GM21576 (cell line): Measurements from ENCODE around the gene PPP1R14C.

Experiments
- ATAC-seq: cut with Tn5 transposase; IDR thresholded peaks from one replicate; pipeline ENCODE4 v1.9.1; 2021; ENCODE audit warnings: mild to moderate bottlenecking, moderate library complexity; ENCODE audit not compliant: unreplicated experiment

PPP1R14C gene

DNA sequence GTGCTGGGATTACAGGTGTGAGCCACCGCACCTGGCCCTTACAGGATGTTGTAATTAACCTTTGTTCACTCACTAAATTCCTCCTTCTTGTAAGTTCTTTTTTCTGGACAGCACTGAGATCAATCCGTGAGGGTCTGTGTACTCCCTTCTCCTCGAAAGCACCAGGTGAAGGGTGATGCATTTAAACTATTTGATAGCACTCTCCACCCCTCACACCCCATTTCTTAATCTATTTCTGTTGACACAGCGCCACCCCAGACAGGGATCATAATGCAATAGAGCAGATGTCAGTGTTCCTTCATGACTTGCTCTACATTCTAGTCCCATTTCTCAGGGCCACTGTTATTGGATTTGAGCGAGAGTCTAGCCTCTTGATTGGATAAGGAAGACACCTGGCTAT, 46.3 kb downstream of the PPP1R14C start:
- no peak for ATAC-seq

DNA sequence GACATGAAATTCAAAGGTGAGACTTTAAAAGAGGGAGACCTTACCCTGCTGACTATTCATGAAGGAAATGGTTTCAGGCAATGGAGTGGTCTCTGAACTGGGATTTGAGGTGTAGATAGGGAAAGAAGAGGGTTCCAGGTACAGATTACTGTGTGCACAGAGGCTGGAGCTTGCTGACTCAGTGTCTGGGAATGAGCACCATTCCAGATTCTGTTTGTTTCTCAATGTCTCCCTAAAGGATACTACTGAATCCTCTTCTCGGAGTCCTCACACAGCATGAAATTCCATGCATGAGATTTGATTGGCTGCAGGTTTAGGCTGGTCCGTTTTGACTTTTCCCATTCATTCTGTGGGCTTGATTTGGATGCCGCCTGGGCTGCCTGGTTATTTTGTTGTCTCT, 49.0 kb downstream of the PPP1R14C start:
- ATAC-seq, result no peak

GRCh38 chr6:150194195-150194594, 51.4 kb downstream of the PPP1R14C start:
- no peak for ATAC-seq

DNA sequence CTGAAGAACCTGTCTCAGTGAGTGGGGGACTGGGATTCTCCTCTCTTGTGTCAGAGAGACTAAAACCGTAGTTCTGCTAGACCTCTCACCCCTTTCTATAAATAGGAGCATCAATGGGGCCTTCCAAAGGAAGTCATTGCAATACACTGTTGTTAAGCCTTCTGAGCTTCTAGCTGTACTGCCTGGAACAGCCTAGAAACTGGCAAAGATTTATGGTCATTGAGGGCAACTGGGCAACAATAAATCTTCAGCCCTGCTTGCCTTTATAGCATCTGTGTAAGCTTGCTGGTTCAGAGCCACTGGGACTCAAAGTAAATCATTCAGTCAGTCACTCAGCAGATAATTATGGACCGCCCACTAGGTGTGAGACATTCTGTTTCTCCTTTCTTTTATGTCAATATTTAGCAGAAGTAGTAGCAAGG, 53.2 kb downstream of the PPP1R14C start:
- no peak for ATAC-seq

DNA sequence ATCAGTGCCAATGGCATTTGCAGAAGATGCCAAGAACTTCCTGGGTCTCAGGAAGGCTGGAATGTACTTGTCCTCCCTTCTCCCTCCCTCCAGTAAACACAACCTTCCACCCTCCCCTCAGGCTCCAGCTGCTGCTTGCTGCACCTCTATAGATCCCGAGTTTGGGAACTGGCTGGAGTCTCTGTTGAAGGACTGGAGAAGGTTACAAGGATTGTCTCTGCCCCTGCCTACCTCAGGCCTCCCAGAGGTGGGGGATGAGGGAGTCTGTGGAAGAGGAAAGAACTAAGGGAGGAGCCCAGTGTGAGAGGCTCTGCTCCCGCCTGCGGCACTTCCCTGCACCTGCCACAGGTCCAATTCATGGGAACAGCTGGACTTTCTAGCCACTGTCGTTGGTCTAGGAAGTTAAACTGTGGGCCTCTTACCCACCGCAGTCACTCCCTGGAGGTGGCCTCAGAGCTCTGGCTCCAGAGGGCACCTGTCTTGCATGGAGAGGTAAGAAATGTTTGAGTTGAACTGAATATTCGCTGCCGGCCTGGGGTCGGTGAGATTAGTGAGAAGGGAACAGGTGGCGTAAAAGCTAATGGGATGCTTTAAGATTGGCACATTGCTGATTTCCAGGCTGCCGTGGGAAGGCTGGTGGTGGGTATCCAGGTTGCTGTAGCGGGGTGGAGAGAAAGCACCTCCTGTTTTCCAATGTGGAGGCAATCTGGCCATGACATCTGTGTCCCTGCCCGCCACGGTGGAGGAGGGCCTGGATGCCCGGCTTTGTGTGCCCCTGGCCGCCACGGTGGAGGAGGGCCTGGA, 54.3 kb downstream of the PPP1R14C start:
- ATAC-seq, result no peak

GRCh38 chr6:150198532-150198931, 55.7 kb downstream of the PPP1R14C start:
- ATAC-seq, result no peak

DNA sequence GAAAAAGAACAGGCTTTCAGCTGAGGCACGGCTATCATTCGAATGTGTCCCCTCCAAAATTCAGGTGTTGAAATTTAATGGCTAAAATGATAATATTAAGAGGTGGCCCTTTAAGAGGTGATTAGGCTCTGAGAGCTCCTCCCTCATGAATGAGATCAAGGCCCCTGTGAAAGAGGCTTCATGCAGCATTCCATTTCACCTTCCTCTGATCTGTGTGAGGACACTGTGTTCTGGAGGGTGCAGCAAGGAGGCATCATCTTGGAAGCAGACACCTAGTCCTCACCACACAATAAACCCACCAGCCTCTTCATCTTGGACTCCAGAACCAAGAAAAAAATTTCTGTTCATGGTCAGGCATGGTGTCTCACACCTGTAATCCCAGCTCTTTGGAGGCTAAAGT, 56.4 kb downstream of the PPP1R14C start:
- ATAC-seq, result no peak

- ATAC-seq, result no peak
Observed at GRCh38 chr6:150200428-150201100, 57.7 kb downstream of the PPP1R14C start.

GRCh38 chr6:150201285-150201684, 58.4 kb downstream of the PPP1R14C start:
- no peak for ATAC-seq

GRCh38 chr6:150201772-150202329, 59.0 kb downstream of the PPP1R14C start:
- ATAC-seq, result no peak

DNA sequence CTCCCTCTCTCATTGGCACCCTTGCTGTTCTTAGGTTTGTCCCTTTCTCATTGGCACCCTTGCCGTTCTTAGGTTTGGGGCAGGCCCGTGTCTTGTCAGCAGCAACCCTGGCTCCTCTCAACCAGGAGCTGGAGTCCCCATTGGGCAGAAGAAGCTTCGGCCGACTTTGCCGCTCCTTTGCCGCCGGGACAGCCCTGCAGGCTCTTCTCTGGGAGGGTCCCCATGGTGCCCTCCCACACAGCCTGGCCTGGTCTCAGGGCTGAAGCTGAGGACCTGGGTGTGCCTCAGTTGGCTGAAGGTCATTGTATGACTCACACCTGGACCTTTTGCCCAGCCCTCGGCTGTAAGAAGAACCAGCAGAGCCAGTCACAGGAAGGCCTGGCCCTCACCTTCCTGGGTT, 59.6 kb downstream of the PPP1R14C start:
- ATAC-seq, result no peak

DNA sequence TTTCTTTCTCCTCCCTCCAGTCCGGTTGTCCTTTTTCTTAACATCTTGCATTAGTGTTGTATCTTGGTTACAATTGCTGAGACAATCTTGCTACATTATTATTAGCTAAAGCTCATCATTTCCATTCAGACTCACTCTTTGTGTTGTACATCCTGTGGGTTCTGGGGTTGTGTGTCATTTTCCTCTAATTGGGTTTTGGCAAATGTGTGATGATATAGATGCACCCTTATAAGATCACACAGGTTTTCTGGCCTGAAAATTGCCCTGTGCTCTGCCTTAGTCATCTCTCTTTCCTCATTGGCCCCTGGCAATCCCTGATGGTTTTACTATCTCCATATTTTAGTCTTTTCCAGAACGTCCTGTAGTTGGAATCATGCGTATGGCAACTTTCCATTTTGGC, 60.1 kb downstream of the PPP1R14C start:
- ATAC-seq, result no peak

DNA sequence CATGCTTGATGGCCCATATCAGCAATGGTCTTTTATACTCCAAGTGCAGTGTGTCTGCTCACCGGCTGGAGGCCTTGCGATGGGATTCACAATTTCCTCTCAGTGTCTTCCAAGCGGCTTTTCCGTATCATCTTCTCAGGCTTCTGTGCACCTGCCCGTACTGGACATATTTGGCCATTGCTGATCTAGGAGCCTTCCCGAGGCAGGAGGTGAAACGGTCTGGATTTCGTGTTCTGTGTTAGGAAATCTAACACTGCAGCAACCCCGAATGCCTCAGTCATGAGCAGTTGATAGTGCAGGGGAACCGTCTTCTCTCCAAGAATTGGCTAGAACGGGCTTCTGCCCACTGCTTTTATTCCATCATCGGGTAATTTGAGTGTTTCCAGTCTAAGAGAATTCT, 60.5 kb downstream of the PPP1R14C start:
- no peak for ATAC-seq

DNA sequence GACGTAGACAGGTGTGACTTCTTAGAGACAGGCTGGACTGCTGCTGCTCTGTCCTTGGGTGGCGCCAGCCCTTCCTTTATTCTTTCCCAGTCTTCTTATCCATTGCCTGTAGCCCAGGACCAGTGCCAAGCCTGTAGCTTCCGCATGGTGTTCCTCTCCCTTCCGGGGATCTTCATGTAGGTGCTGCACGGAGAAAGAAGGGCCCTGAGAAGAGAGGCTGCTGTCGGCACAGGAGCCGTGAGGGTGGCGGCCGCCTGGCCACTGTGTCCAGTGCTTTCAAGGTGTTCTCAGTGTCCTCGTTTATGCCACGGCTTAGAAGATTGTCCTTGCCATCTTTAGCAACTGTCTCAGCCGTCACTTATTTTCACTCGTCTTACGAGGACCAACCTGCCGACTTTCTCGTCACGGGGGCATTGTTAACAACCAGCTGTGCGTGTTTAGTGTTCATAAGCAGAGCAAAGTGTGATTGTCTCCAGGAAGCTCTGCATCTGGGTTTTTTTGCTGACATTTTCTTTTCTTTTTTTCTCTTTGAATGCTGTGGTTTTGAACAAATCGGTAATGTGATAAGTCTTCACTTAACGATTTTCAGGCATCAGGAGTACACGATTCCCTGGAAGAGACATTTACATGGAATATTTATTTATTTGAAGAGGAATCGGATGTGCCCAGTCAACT, 61.2 kb downstream of the PPP1R14C start:
- ATAC-seq, result no peak

DNA sequence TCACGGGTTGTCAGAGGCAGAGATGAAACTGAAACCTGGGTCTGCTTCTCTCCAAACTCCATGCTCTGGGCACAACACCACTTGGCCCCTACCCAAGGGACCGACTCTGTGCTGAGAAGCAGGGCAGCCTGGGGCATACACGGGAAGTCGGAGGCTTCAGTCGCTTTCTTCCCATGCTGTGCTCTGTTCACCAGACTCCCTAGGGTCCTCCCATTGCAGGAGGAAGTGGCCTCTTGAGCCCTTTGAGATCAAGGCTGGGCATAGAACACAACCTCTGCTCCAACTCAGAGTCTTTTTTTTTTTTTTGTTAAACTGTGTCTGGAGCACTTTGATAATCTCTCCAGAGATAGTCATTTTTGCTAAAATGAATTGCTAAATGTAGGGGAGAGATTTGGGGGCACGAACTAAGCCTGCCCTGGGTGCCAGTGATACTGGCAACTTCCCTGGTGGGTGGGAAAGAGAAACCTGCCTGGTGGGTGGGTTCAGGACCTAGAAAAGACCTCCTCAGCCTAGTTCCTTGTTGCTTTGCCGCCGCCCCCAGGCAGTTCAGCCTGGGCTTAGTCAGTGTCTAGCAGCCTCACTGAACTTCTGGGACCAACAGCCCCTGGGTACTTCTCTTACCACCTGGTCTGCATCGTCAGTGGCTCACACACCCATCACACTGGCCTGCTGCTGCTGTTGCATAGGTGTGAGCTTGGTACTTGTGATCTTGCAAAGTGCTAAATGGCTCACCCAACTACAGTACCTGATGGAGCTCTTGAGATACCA, 62.0 kb downstream of the PPP1R14C start:
- ATAC-seq, result no peak

- ATAC-seq, result no peak
Observed at GRCh38 chr6:150207931-150208570, 65.2 kb downstream of the PPP1R14C start.

DNA sequence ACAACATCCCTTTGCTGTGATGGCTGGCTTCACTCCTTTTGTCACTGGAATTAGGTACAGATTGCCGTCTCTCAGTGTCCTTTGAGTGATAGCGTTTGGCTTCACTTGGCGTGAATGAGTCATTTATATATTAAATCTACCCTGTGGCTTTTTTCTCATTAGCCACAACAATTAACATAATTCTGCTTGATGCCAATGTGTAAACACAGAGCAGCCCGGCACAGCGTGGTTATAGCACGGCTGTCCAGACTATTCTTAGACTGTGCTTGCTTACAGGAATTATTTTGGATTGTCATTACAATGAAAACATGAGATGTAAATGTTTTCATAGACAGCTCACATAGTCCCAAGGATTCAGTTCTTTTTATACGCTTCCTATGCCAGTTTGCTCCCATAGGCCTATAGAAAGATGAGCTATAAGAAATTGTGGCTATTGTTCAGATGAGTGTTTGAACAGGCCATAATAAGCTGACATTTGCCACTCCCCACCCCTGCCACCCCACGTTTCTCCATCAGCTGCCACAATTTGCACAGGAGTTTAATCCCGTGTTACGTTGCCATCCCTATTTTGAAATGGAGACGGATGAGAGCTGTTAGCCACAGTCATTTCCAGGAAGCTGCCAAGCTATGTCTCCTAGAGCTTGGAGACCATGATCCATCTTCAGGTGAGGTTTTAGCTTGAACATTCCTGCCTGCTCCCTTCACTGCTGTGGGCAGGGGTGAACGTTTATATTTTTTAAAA, 65.9 kb downstream of the PPP1R14C start:
- ATAC-seq, result no peak

GRCh38 chr6:150209415-150209814, 66.6 kb downstream of the PPP1R14C start:
- ATAC-seq, result no peak

- ATAC-seq, result no peak
Observed at GRCh38 chr6:150211700-150212511, 69.1 kb downstream of the PPP1R14C start.
